Measurements from ENCODE around the gene SMC5. TPM values are rescaled to one million over a fixed set of nuclear protein-coding genes. Genes with fewer than 3 reads are reported as not detected.

SMC5 gene
- total RNA-seq, 4 donors from 2014 or later, result 23.3 to 49.5 (median 32.3) TPM

DNA sequence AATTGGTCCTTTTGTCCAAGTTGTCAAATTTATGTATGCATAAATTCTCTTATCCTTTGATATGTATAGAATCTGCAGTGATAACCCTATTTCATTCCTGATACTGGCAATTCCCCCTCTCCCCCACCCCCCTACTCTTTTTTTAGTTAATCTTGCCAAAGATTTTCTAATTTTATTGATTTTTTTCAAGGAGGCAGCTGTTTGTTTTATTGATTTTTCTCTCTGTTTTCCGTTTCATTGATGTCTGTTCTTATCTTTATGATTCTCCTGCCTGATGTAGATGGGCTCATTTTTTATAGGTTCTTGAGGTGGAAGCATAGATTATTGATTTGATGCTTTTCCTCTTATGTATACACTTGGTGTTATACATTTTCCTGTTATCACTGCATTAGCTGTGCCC lies 34.4 kb downstream of the SMC5 start:
- peaks cover 0 to 32% (median 0%) of the 10 kb centered on the region in 3 donors for H3K36me3 ChIP-seq
- no peaks in the 10 kb centered on the region for H3K4me1 ChIP-seq
- no peaks in the 10 kb centered on the region for H3K27me3 ChIP-seq
- WGBS, 2 donors, result 93 to 100% methylated on average over 1 of the region's 1 CpG
- no peak overlapping the region for H3K4me3 ChIP-seq
- no peak overlapping the region for H3K27ac ChIP-seq
- peaks cover 0 to 15% (median 0%) of the 10 kb centered on the region in 4 donors for H3K9me3 ChIP-seq
- no peak for TF ChIP-seq POLR2A (IDR thresholded peaks at IDR 0.05)
- TF ChIP-seq, protein P1, sequence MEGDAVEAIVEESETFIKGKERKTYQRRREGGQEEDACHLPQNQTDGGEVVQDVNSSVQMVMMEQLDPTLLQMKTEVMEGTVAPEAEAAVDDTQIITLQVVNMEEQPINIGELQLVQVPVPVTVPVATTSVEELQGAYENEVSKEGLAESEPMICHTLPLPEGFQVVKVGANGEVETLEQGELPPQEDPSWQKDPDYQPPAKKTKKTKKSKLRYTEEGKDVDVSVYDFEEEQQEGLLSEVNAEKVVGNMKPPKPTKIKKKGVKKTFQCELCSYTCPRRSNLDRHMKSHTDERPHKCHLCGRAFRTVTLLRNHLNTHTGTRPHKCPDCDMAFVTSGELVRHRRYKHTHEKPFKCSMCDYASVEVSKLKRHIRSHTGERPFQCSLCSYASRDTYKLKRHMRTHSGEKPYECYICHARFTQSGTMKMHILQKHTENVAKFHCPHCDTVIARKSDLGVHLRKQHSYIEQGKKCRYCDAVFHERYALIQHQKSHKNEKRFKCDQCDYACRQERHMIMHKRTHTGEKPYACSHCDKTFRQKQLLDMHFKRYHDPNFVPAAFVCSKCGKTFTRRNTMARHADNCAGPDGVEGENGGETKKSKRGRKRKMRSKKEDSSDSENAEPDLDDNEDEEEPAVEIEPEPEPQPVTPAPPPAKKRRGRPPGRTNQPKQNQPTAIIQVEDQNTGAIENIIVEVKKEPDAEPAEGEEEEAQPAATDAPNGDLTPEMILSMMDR (IDR thresholded peaks at IDR 0.05), result no peak
- TF ChIP-seq EP300 (IDR thresholded peaks at IDR 0.05), result no peak
- no peak for DNase-seq (ENCODE audit: low spot score in 2 of 2)

DNA sequence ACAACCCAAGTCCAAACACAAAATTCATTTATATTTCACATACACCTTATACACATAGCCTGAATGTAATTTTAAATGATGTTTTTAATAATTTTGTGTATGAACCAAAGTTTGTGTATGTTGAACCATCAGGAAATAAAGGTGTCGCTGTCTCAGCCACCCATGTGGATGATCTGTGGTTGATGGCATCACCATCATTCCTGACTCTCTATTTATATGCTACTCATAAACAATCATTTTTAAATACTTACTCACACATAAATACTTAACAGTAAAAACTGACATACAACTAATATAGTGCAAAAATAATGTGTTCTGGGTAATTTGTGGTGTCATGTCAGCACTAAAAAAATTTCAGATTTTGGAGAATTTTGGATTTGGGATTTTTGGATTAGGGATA lies 38.4 kb downstream of the SMC5 start:
- Histone ChIP-seq H3K4me3 (no peak overlapping the region), H3K9me3 (peaks cover 0 to 6% (median 0%) of the 10 kb centered on the region in 4 donors), H3K4me1 (no peaks in the 10 kb centered on the region), H3K36me3 (peaks cover 0 to 55% (median 0%) of the 10 kb centered on the region in 3 donors), H3K27ac (no peak overlapping the region), H3K27me3 (no peaks in the 10 kb centered on the region)
- WGBS, 2 donors, result 93 to 96% methylated on average over 1 of the region's 1 CpG
- DNase-seq (ENCODE audit: low spot score in 2 of 2), result no peak
- TF ChIP-seq EP300 (IDR thresholded peaks at IDR 0.05), result no peak
- TF ChIP-seq, protein P1 (IDR thresholded peaks at IDR 0.05), result no peak
- TF ChIP-seq POLR2A (IDR thresholded peaks at IDR 0.05), result no peak

DNA sequence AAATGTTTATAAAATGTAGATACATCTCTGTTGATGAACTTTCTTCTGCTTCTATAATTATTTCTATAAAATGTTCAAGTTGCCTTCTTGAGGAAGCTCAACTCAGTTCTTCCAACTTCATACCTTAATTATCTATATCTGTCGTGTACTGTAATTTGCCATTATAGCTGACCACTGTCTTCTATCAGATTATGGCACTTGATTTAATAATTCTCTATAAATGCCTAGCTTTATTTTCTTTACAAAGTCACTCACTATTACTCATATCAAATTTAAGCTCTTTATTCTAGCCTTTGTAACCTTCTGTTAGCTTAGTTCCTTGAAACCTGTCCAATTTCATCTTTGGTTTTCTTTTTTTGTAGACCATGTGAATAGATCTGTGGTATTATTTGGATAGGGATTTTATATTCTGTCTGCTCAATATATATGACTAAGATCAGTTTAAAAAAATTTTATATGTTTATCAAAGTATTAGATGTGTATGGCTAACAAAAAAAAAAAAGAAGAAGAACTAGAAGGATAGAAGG lies 39.5 kb downstream of the SMC5 start:
- H3K36me3 ChIP-seq, result peaks cover 0 to 59% (median 0%) of the 10 kb centered on the region in 3 donors
- TF ChIP-seq EP300 (IDR thresholded peaks at IDR 0.05), result no peak
- no peak for TF ChIP-seq POLR2A (IDR thresholded peaks at IDR 0.05)
- TF ChIP-seq, protein P1 (IDR thresholded peaks at IDR 0.05), result no peak
- WGBS, 2 donors, result 94 to 98% methylated on average over 1 of the region's 1 CpG
- no peaks in the 10 kb centered on the region for H3K4me1 ChIP-seq
- no peak overlapping the region for H3K27ac ChIP-seq
- no peaks in the 10 kb centered on the region for H3K27me3 ChIP-seq
- no peak overlapping the region for H3K4me3 ChIP-seq
- H3K9me3 ChIP-seq, result no peaks in the 10 kb centered on the region
- DNase-seq (ENCODE audit: low spot score in 2 of 2), result no peak

DNA sequence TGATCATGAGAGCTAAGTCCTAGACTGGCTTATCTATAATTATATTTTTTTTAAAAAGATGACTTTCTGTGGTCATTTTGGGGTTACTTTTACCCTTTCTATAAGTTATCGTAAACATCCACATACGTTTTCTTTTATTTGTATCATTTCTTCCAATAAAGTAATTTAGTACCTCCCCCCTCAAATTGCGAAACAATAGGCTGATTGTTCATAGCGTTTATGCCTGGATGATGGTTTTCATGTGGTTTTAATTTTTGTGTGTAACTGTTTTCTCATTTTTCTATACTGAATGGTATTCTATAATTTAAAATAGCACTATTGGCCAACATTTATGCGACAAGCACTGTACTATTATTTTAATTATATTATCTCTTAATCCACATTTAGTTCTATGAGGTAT lies 44.5 kb downstream of the SMC5 start:
- 48 to 54% methylated on average over 5 of the region's 5 CpGs for WGBS, 2 donors
- no peaks in the 10 kb centered on the region for H3K9me3 ChIP-seq
- no peaks in the 10 kb centered on the region for H3K27me3 ChIP-seq
- peaks cover 0 to 78% (median 0%) of the 10 kb centered on the region in 3 donors for H3K36me3 ChIP-seq
- no peak for DNase-seq (ENCODE audit: low spot score in 2 of 2)
- no peak overlapping the region for H3K27ac ChIP-seq
- no peak for TF ChIP-seq POLR2A (IDR thresholded peaks at IDR 0.05)
- TF ChIP-seq, protein P1 (IDR thresholded peaks at IDR 0.05), result no peak
- no peak for TF ChIP-seq EP300 (IDR thresholded peaks at IDR 0.05)
- H3K4me3 ChIP-seq, result no peak overlapping the region
- H3K4me1 ChIP-seq, result no peaks in the 10 kb centered on the region

DNA sequence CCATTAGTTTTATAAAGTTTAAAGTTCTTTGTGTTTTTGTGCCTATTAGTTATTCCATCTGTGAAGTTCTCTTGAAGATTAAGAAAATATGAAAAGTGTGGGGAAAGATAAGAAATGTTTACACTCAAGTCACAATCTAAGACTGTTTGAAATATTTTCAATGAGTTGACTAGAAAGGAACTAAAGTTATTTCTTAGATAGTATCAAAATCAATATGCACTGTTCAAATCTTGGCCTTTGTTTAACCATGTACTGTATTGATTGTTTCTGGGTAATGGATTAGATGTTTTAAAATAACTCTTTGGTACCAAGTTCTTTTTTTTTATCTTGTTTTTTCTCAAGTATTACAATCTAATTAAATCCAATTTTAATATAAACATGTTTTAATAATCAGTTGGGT lies 46.0 kb downstream of the SMC5 start:
- H3K9me3 ChIP-seq, result no peaks in the 10 kb centered on the region
- no peak for DNase-seq (ENCODE audit: low spot score in 2 of 2)
- H3K4me3 ChIP-seq, result no peak overlapping the region
- no peak for TF ChIP-seq EP300 (IDR thresholded peaks at IDR 0.05)
- TF ChIP-seq POLR2A (IDR thresholded peaks at IDR 0.05), result no peak
- TF ChIP-seq, protein P1 (IDR thresholded peaks at IDR 0.05), result no peak
- no peaks in the 10 kb centered on the region for H3K4me1 ChIP-seq
- no peak overlapping the region for H3K27ac ChIP-seq
- H3K27me3 ChIP-seq, result no peaks in the 10 kb centered on the region
- H3K36me3 ChIP-seq, result peaks cover 0 to 69% (median 0%) of the 10 kb centered on the region in 3 donors
